OCI-LY7 (cell line): ENCODE data around the gene UBXN6. TPM values are rescaled to one million over a fixed set of nuclear protein-coding genes. Genes with fewer than 3 reads are reported as not detected.

ENCODE experiments used
- BruUV-seq: library from RNA; stranded (reverse); fragments of 400-500 nt; replicated peaks from 2 replicates; lab custom pipeline; 2021; lab: Mats Ljungman, UMichigan
- CTCF ChIA-PET: fragments of 300-600 bp; sonication (Branson Sonifier 250); formaldehyde crosslinking; loops from one replicate; lab custom pipeline; 2022; ENCODE audit warnings: antibody characterized with exemption; ENCODE audit not compliant: unreplicated experiment; lab: Charles Lee
- POLR2A ChIA-PET: fragments of 300-600 bp; sonication (Branson Sonifier 250); formaldehyde crosslinking; loops from one replicate; lab custom pipeline; 2022; ENCODE audit warnings: antibody characterized with exemption; lab: Charles Lee
- DNase-seq: peaks from one replicate; pipeline ENCODE4 v3.0.0-alpha.2; 2015; ENCODE audit warnings: low spot score
- H2AFZ ChIP-seq: fragments of 200-600 bp; sonication (generic), shearing (Covaris generic); 2 replicates; pipeline ENCODE4 v1.6.1; 2014; ENCODE audit warnings: mild to moderate bottlenecking, antibody characterized with exemption, low read length, moderate library complexity
- H3K27ac ChIP-seq: fragments of 200-600 bp; sonication (generic); 2 replicates; pipeline ENCODE4 v1.5.1; 2014; ENCODE audit warnings: mixed run types, low read depth, mild to moderate bottlenecking, moderate library complexity, low read length, inconsistent platforms; ENCODE audit not compliant: poor library complexity, severe bottlenecking
- H3K36me3 ChIP-seq: fragments of 200-600 bp; sonication (generic); 2 replicates; pipeline ENCODE4 v1.6.1; 2014; ENCODE audit warnings: mild to moderate bottlenecking, antibody characterized with exemption, low read length, moderate library complexity, mixed read lengths; ENCODE audit not compliant: insufficient read depth
- H3K4me1 ChIP-seq: fragments of 200-600 bp; sonication (generic); 2 replicates; pipeline ENCODE4 v1.5.1; 2014; ENCODE audit warnings: mild to moderate bottlenecking, low read length; ENCODE audit not compliant: insufficient read depth, poor library complexity, severe bottlenecking
- H3K4me2 ChIP-seq: fragments of 200-600 bp; sonication (generic); 2 replicates; pipeline ENCODE4 v1.6.1; 2014; ENCODE audit warnings: mild to moderate bottlenecking, low read length
- H3K4me3 ChIP-seq: fragments of 200-600 bp; sonication (generic); 2 replicates; pipeline ENCODE4 v1.5.1; 2014; ENCODE audit warnings: mild to moderate bottlenecking, low read depth, low read length; ENCODE audit not compliant: poor library complexity, severe bottlenecking
- H3K79me2 ChIP-seq: fragments of 200-600 bp; sonication (generic); 2 replicates; pipeline ENCODE4 v1.6.1; 2016; ENCODE audit warnings: low read depth, mild to moderate bottlenecking, low read length, moderate library complexity, mixed read lengths; ENCODE audit not compliant: insufficient read depth
- H3K9me2 ChIP-seq: fragments of 200-600 bp; sonication (generic); 2 replicates; pipeline ENCODE4 v1.6.1; 2016; ENCODE audit warnings: mild to moderate bottlenecking, low read length, mixed read lengths; ENCODE audit not compliant: insufficient read depth
- H3K9me3 ChIP-seq: fragments of 200-600 bp; sonication (generic); 2 replicates; pipeline ENCODE4 v1.6.1; 2014; ENCODE audit warnings: mild to moderate bottlenecking, mixed run types, low read length, mixed read lengths
- H4K20me1 ChIP-seq: fragments of 200-600 bp; sonication (generic); 2 replicates; pipeline ENCODE4 v1.6.1; 2014; ENCODE audit warnings: mild to moderate bottlenecking, antibody characterized with exemption, low read length, moderate library complexity, mixed read lengths; ENCODE audit not compliant: insufficient read depth
- EZH2phosphoT487 ChIP-seq: fragments of 200-600 bp; sonication (generic); IDR thresholded peaks from 2 replicates; pipeline ENCODE4 v1.6.1; 2018; ENCODE audit warnings: low read depth, borderline replicate concordance, mild to moderate bottlenecking, mixed run types, antibody characterized with exemption, low read length, moderate library complexity, mixed read lengths
- intact Hi-C: fragments of 100-400 bp; cut with micrococcal nuclease; formaldehyde crosslinking; loops from one replicate; pipeline ENCODE4 v1.10.0; 2022; ENCODE audit not compliant: unreplicated experiment
- total RNA-seq, 2 experiments: library from RNA; depleted of rRNA in 1 of 2; stranded (reverse); fragments of >200 nt in 1 of 2; shearing (Covaris generic) in 1 of 2; gene quantifications; 2 replicates each; pipeline ENCODE4 v1.2.3, GENCODE V29; 2014 to 2022
- TF ChIP-seq, protein P1 (sequence below): fragments of 200-600 bp; sonication (generic); conservative IDR thresholded peaks from 2 replicates; pipeline ENCODE4 v1.5.1; 2014; ENCODE audit warnings: mild to moderate bottlenecking, antibody characterized with exemption, low read length, moderate library complexity, mixed read lengths

Gene UBXN6
- total RNA-seq, 2 experiments from 2014 or later, result 43.5 to 57.0 TPM

DNA sequence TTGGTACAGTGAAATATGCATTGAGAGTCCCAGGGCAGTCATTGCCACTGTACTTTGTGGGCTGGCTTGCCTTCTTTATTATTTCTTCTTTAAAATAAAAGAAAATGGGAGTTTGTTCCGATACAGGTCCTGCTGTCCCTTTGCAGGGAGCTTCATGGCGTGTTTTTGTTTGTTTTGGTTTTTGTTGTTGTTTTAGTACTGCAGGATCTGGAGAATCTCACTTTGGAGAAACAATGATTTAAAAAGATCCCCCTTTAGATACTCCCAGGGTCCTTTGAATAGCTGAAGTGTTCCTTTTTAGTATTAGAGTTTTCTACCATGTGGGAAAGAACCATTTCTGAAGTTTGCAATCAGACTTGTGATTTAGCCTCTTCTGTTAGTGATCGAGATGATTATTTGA, 44.0 kb downstream of the UBXN6 start:
- POLR2A ChIA-PET, result no interaction called here
- Histone ChIP-seq H3K27ac (no peak overlapping the region), H3K4me2 (no peak overlapping the region), H3K4me1 (peaks cover 3% of the 10 kb centered on the region), H3K36me3 (peaks cover 98% of the 10 kb centered on the region), H3K9me3 (no peaks in the 10 kb centered on the region), H3K79me2 (peaks cover 93% of the 10 kb centered on the region), H3K4me3 (no peak overlapping the region), H3K9me2 (no peaks in the 10 kb centered on the region), H4K20me1 (peaks cover 10% of the 10 kb centered on the region), H2AFZ (no peak overlapping the region)
- no peak for TF ChIP-seq EZH2phosphoT487
- TF ChIP-seq, protein P1, sequence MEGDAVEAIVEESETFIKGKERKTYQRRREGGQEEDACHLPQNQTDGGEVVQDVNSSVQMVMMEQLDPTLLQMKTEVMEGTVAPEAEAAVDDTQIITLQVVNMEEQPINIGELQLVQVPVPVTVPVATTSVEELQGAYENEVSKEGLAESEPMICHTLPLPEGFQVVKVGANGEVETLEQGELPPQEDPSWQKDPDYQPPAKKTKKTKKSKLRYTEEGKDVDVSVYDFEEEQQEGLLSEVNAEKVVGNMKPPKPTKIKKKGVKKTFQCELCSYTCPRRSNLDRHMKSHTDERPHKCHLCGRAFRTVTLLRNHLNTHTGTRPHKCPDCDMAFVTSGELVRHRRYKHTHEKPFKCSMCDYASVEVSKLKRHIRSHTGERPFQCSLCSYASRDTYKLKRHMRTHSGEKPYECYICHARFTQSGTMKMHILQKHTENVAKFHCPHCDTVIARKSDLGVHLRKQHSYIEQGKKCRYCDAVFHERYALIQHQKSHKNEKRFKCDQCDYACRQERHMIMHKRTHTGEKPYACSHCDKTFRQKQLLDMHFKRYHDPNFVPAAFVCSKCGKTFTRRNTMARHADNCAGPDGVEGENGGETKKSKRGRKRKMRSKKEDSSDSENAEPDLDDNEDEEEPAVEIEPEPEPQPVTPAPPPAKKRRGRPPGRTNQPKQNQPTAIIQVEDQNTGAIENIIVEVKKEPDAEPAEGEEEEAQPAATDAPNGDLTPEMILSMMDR, result no peak
- BruUV-seq, result no TSS peak
- intact Hi-C loops, result no loop called here
- no peak for DNase-seq
- CTCF ChIA-PET, result no interaction called here

DNA sequence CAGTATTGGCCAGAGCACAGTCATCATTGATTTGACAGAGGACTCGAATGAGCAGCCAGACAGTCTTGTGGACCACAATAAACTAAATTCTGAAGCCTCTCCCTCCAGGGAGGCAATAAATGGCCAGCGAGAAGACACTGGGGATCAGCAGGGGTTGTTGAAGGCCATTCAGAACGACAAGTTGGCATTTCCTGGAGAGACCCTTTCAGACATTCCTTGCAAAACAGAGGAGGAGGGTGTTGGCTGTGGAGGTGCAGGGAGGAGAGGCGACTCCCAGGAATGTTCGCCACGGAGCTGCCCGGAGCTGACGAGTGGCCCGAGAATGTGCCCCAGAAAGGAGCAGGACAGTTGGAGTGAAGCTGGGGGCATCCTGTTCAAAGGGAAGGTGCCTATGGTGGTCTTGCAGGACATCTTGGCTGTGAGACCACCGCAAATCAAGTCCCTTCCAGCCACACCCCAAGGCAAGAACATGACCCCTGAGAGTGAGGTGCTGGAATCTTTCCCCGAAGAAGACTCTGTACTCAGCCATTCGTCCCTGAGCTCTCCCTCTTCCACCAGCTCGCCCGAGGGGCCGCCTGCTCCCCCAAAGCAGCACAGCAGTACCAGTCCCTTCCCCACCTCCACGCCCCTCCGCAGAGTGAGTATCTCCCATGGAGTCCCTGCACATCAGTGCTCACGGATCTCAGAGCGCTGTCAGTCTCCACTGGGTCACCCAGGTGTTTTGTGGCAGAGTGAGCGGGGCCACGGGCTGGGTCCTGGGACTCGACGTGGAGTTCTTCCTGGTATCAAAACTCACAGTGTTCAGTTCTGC, 48.3 kb downstream of the UBXN6 start:
- Histone ChIP-seq H2AFZ (no peak overlapping the region), H3K27ac (no peak overlapping the region), H4K20me1 (peaks cover 13% of the 10 kb centered on the region), H3K9me3 (no peaks in the 10 kb centered on the region), H3K4me3 (no peak overlapping the region), H3K4me2 (no peak overlapping the region), H3K9me2 (no peaks in the 10 kb centered on the region), H3K79me2 (peaks cover 95% of the 10 kb centered on the region), H3K36me3 (peaks cover 95% of the 10 kb centered on the region), H3K4me1 (peaks cover 10% of the 10 kb centered on the region)
- TF ChIP-seq, protein P1, result no peak
- no peak for TF ChIP-seq EZH2phosphoT487
- no peak for DNase-seq
- ChIA-PET POLR2A (no interaction called here), CTCF (no interaction called here)
- TSS peak; percentile 59 for BruUV-seq
- intact Hi-C loops, result loop anchor here (10.0 kb wide), 1 partner anchor 385 kb away; the partner anchor contains the start of gene FEM1A

DNA sequence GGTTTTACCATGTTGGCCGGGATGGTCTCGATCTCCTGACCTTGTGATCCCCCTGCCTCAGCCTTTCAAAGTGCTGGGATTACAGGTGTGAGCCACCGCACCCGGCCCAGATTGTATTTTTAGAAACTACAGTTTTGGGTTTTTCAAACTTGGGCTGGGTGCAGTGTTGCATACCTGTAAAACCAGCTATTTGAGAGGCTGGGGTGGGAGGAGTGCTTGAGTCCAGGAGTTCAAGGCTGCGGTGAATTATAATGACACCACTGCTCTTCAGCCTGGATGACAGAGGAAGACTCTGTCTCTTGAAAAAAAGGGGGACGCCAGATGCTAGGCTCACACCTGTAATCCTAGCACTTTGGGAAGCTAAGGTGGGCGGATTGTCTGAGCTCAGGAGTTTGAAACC, 51.0 kb downstream of the UBXN6 start:
- no peaks in the 10 kb centered on the region for H3K9me3 ChIP-seq
- no peak overlapping the region for H3K4me2 ChIP-seq
- peaks cover 84% of the 10 kb centered on the region for H3K36me3 ChIP-seq
- TF ChIP-seq, protein P1, result no peak
- TF ChIP-seq EZH2phosphoT487, result no peak
- H2AFZ ChIP-seq, result no peak overlapping the region
- H3K4me3 ChIP-seq, result no peak overlapping the region
- no TSS peak for BruUV-seq
- intact Hi-C loops, result loop anchor here (10.0 kb wide), 1 partner anchor 388 kb away; the partner anchor contains the start of gene FEM1A
- H3K27ac ChIP-seq, result no peak overlapping the region
- peaks cover 90% of the 10 kb centered on the region for H3K79me2 ChIP-seq
- H3K4me1 ChIP-seq, result peaks cover 19% of the 10 kb centered on the region
- peaks cover 24% of the 10 kb centered on the region for H4K20me1 ChIP-seq
- no peaks in the 10 kb centered on the region for H3K9me2 ChIP-seq
- DNase-seq, result no peak
- ChIA-PET POLR2A (no interaction called here), CTCF (no interaction called here)
